Umbilical cord (tissue), 2 donors: ENCODE results near the gene DENND1A. TPM values are rescaled to one million over a fixed set of nuclear protein-coding genes. Genes with fewer than 3 reads are reported as not detected.

Experiments used
- DNase-seq: peaks from one replicate; pipeline ENCODE4 v3.0.0-alpha.2; 2015; ENCODE audit warnings: low spot score
- total RNA-seq: library from RNA; depleted of rRNA; stranded (reverse); fragments of >200 nt; gene quantifications from one replicate; pipeline ENCODE4 v1.2.3, GENCODE V29; 2014; ENCODE audit warnings: low replicate concordance; ENCODE audit not compliant: insufficient read depth

Gene DENND1A
- total RNA-seq, 1 donor from 2014 or later: 35.4 TPM

- no peak for DNase-seq
These were observed 345.4 kb downstream of the DENND1A start for GRCh38 chr9:123584202-123585176.

- DNase-seq: no peak
These were observed 346.3 kb downstream of the DENND1A start for GRCh38 chr9:123583646-123584045.

- DNase-seq: no peak
These were observed 358.7 kb downstream of the DENND1A start for GRCh38 chr9:123571240-123571639.

GRCh38 chr9:123568691-123569688 lies 360.9 kb downstream of the DENND1A start:
- DNase-seq: peak; percentile 69

- DNase-seq: no peak
These were observed 362.9 kb downstream of the DENND1A start for GRCh38 chr9:123567013-123567412.

- DNase-seq: no peak
These were observed 365.3 kb downstream of the DENND1A start for GRCh38 chr9:123564652-123565051.

GRCh38 chr9:123562844-123563346 lies 367.0 kb downstream of the DENND1A start:
- no peak for DNase-seq

GRCh38 chr9:123561046-123561445 lies 368.9 kb downstream of the DENND1A start:
- no peak for DNase-seq

GRCh38 chr9:123556464-123557435 lies 373.2 kb downstream of the DENND1A start:
- DNase-seq: no peak

- peak; percentile 58 for DNase-seq
These were observed 374.3 kb downstream of the DENND1A start for GRCh38 chr9:123555646-123556045.

- DNase-seq: no peak
These were observed 377.4 kb downstream of the DENND1A start for GRCh38 chr9:123552530-123552929.

GRCh38 chr9:123551734-123552133 lies 378.2 kb downstream of the DENND1A start:
- no peak for DNase-seq

GRCh38 chr9:123550797-123551196 lies 379.1 kb downstream of the DENND1A start:
- DNase-seq: no peak

- no peak for DNase-seq
These were observed 379.9 kb downstream of the DENND1A start for GRCh38 chr9:123550012-123550411.

GRCh38 chr9:123548741-123549545 lies 381.0 kb downstream of the DENND1A start:
- peak; percentile 28 for DNase-seq

- DNase-seq: peak; percentile 36
These were observed 385.7 kb downstream of the DENND1A start for GRCh38 chr9:123544007-123544827.

- DNase-seq: no peak
These were observed 386.4 kb downstream of the DENND1A start for GRCh38 chr9:123543492-123543891.

- no peak for DNase-seq
These were observed 387.3 kb downstream of the DENND1A start for GRCh38 chr9:123542435-123543225.
